ENCODE data around the gene TVP23A.
A peak's percentile ranks its signal among the peaks of the same experiment; 100 is the strongest.
"Not testable (repeated sequence)": the region's sequence is repeated elsewhere in the genome, so short reads cannot be mapped to it uniquely, and the experiment has no call there.

The TVP23A gene

DNA sequence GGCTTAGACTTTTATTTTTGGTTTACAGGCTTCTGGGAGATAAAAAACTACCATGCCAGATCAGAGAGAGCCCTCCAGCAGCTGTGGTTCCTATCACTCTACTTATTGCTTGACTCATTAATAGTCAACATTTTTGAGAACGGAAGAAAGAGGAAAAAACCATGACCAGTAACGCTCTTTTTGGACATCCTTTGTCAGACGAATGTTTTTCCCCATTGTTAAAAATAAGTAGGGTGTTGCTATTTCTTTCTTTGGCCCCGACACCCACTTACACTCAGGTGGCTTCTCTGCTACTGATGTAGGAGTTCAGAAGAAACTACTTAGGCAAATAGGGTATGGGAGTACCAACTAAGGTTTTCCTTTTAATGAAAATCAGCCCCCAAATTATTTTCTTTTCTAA, 27.5 kb downstream of the TVP23A start:
- DNase-seq = no peak

- not testable (repeated sequence) for DNase-seq
Measured at GRCh38 chr16:10788630-10789029, 30.0 kb downstream of the TVP23A start.

- DNase-seq = no peak
Measured at GRCh38 chr16:10787304-10787703, 31.3 kb downstream of the TVP23A start.

DNA sequence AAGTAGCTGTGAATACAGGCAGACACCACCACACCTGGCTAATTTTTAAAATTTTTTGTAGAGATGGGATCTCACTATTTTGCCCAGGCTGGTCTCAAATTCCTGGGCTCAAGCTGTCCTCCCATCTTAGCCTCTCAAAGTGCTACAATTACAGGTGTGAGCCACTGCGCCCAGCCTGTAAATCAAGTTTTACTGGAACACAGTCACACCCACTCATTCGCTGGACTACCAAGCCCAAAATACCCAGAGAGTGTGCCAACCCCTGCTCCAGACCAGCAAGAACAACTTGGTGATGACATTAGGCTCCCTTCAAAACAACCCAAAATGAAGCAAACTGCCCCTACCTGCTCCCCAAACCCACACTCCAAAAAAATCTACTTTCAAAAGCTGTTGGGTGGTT, 36.0 kb downstream of the TVP23A start:
- no peak for DNase-seq

DNA sequence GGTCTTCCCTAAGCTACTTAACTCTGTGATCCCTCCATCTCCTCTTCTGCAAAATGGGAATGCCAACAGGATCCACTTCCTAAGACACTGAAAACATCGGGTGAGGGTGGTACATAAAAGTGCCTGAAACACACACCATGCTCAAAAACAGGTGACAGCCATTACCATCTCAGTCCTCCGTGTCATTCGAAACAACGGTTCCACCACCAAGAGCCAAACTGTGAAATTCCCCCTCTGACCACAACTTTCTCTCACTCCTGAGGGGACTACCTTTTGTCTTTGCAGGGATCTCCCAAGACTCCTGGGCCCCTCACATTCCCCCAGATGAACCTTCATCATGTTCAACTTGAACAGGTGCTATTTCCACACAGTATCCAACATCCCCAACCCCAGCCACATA, 38.0 kb downstream of the TVP23A start:
- DNase-seq = no peak

DNA sequence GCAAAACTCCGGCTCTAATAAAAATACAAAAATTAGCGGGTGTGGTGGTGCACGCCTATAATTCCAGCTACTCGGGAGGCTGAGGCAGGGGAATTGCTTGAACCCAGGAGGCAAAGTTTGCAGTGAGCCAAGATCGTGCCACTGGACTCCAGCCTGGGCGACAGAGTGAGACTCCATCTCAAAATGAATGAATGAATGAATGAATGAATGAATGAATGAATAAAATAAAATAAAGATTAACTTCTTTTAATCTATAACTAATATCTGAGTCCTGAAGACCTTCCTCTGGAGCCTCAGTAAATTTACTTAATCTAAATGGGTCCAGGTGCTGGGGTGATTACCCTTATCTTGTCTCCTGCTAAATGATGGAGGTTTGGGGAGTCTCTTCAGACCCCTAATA, 38.7 kb downstream of the TVP23A start:
- DNase-seq = not testable (repeated sequence)

- no peak for DNase-seq
Measured at GRCh38 chr16:10777356-10777755, 41.2 kb downstream of the TVP23A start.

DNA sequence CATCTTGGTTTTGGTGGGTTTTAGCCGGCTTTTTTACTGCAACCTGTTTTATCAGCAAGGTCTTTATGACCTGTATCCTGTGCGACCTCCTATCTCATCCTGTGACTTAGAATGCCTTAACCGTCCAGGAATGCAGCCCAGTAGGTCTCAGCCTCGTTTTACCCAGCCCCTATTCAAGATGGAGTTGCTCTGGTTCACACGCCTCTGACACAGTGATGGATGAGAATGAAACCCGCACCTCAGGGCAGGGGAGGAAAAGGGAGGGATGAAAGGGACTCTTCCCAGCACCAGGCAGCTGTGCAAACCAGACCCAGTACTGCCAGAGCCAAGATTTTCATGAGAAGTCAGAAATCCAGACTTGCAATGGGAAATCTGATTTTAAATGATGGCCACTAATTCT, 41.7 kb downstream of the TVP23A start:
- peak; percentile 14 for DNase-seq

GRCh38 chr16:10776280-10776679, 42.3 kb downstream of the TVP23A start:
- no peak for DNase-seq

- DNase-seq = no peak
Measured at GRCh38 chr16:10770907-10771306, 47.7 kb downstream of the TVP23A start.

GRCh38 chr16:10769381-10769780, 49.2 kb downstream of the TVP23A start:
- DNase-seq = no peak

DNA sequence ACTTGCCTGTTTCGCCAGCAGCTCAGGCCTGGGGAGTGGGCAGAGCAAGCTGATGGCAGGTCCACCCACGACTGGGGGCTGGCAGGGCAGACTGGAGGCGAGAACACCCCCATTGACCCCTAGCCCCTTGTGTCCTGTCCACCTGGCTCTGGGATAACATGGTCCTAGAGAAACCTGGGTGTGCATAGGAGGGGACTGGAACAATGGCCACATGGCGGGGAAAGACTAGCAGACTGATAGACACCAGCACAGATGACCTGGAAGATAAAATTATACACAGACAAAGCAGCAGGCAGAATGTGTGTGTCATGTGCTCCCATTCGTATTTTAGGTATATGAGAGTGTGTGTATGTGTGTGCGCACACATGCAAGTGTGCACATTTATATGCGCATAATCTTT, 51.5 kb downstream of the TVP23A start:
- DNase-seq = no peak

DNA sequence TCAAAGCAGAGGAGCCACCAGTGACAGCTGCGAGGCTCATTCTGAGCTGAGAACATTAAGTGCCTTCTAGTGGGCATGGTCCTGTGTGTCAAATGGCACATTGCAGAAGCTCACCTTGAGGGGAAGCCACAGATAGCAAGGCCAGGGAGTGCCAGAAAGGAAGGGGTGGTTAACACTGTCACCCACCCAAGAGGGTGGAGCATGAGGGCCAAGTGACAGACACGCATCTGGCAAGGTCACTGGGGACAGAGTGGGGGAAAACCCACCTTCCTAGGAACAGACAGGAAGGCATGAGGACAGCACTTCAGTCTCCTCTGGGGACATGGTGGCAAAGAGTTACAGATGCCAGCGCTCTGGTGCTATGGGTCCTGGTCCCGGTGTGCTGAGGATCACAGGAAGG, 52.8 kb downstream of the TVP23A start:
- DNase-seq = no peak

- DNase-seq = no peak
Measured at GRCh38 chr16:10763456-10763855, 55.1 kb downstream of the TVP23A start.

GRCh38 chr16:10762336-10763016, 56.1 kb downstream of the TVP23A start:
- DNase-seq = no peak

GRCh38 chr16:10761373-10761772, 57.2 kb downstream of the TVP23A start:
- no peak for DNase-seq

GRCh38 chr16:10760858-10761257, 57.7 kb downstream of the TVP23A start:
- DNase-seq = no peak

DNA sequence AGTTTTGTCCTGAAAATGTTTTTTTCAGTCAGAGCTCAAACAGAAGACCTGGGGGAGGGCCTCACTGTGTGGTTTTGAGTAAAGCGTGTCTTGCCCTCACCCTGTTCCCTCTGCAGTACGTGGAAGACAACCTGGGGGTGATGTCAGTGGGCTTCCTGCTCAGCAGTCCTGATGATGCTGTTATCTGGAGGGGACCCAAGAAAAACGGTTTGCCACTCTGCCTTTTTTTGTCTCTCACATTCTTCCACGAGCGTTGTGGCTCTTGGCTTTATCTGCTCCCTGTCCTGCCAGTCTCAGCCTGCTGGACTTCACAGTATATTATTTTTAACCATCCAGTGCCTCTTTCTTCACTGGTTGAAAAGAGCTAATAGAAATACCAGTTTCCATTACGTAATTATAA, 62.0 kb downstream of the TVP23A start:
- no peak for DNase-seq

DNA sequence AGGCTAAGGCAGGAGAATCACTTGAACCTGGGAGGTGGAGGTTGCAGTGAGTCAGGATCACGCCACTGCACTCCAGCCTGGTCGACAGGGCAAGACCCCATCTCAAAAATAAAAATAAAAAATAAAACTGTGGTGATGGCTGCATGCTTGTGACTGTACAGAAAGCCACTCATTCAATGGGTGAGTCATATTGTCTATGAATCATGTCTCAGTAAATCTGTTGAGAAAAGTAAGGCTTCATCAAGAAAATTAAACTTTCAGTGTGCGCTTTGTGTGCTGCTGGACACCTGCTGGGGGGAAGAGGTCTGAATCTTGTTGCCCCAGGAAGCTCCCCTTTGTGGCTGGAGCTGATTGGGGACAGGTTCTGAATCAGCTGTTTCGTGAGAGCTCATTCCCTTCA, 63.7 kb downstream of the TVP23A start:
- no peak for DNase-seq

- DNase-seq = no peak
Measured at GRCh38 chr16:10753670-10754069, 64.9 kb downstream of the TVP23A start.

- no peak for DNase-seq
Measured at GRCh38 chr16:10752843-10753523, 65.6 kb downstream of the TVP23A start.

DNA sequence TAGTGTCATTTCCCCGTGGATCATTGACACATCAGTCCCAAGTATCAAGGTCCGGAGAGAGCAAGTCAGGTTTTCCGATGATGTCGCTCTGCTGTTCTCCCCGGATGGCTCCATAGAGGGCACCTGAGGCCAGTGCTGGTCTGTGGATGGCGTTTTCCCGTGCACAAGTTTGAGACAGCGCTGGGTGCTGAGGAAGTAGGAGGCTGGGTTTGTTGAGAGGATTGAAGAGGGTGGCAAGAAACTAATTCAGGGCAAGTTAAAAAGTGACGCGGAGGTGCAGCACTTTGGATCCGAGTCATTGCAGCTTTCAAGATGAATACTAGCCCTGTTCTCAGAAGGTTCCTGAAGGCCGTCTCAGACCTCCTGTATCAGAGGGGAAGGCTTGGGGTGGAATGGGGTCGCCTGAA, 67.3 kb downstream of the TVP23A start:
- DNase-seq = no peak

GRCh38 chr16:10750793-10751192, 67.8 kb downstream of the TVP23A start:
- no peak for DNase-seq

GRCh38 chr16:10745841-10746240, 72.8 kb downstream of the TVP23A start:
- no peak for DNase-seq

Measured in NCI-H1092 treated with DMSO at 0.1 percent for 48 hours (cell line).